ENCODE data around the gene PMIS2.
"Not testable (repeated sequence)": the region's sequence is repeated elsewhere in the genome, so short reads cannot be mapped to it uniquely, and the experiment has no call there.

PMIS2 gene

GRCh38 chr19:35595026-35595425 is 9.1 kb downstream of the PMIS2 start:
- not testable (repeated sequence) for FAIRE-seq

- no peak for FAIRE-seq
Observed at GRCh38 chr19:35595928-35596327, 10.0 kb downstream of the PMIS2 start.

GRCh38 chr19:35596366-35596999 is 10.5 kb downstream of the PMIS2 start:
- FAIRE-seq, result no peak

- FAIRE-seq, result no peak
Observed at GRCh38 chr19:35601971-35602370, 16.0 kb downstream of the PMIS2 start.

GRCh38 chr19:35604436-35604835 is 18.5 kb downstream of the PMIS2 start:
- not testable (repeated sequence) for FAIRE-seq

- FAIRE-seq, result not testable (repeated sequence)
Observed at GRCh38 chr19:35607170-35607569, 21.2 kb downstream of the PMIS2 start.

- no peak for FAIRE-seq
Observed at GRCh38 chr19:35607661-35608060, 21.7 kb downstream of the PMIS2 start.

- no peak for FAIRE-seq
Observed at GRCh38 chr19:35608251-35608650, 22.3 kb downstream of the PMIS2 start.

GRCh38 chr19:35609851-35610353 is 23.9 kb downstream of the PMIS2 start:
- no peak for FAIRE-seq

DNA sequence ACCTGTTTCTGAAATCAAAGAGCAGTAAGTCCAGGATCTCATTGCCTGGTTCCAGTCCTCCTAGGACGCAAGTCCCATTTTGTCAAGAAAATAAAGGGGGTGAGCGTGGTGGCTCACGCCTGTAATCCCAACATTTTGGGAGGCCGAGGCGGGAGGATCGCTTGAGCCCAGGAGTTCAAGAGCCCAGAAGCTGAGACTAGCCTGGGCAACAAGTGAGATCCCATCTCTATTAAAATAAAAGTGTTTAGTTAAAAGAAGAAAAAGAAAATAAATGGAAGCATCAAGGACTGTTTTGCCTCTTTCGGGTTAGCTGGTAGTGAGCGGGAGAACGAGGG is 26.2 kb downstream of the PMIS2 start:
- no peak for FAIRE-seq

DNA sequence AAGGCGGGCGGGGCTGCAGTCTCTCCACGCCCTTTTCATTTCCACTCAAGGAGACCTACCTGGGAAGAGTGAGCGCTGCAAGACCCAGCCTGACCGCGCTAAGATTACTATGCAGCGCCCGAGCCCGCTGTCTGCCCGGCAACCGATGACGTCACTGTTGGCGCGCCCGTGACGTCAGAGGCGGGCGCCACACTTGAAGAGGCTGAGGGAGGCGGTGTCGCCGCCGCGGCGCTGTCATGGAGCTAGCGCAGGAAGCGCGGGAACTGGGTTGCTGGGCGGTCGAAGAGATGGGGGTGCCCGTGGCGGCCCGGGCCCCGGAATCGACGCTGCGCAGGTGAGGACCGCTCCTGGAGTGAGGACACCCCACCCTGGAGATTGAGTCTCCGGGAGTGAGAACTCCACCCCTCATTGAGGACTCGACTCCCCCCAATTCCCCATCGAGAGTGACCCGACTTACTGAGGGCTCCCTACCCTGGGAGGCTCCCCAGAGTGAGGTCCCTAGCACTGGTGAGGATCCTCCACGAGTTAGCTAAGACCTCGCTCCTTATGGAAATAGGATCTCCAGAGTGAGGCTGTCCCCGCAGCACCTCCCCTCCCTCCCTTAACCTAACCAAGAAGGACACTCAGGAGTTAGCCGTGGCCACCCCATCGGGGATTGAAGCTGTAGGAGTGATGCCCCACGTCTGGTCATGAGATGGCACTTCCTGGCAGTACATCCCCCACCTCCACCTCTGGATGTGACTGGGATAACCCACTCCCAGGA is 26.8 kb downstream of the PMIS2 start, which contains the start of gene HAUS5:
Gene HAUS5, plus strand, starts transcription at position 177 of the 763 bp plus-strand sequence. Its CDS starts 60 bp downstream, at position 237.
- FAIRE-seq, result no peak

DNA sequence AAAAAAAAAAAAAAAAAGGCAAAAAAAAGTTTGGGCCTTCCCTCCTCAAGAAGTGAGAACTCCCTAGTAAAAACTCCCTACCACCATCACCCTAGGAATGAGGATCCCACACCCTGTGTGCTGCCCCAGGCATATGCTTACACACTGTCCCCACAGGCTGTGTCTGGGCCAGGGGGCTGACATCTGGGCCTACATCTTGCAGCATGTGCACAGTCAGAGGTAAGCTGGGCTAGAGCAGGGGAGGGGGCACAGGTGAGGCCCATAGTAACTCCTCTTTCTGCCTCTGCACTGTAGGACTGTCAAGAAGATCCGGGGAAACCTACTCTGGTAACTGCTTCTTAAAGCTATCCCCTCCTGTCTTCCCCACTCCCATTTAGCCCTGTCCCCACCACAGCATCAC is 27.6 kb downstream of the PMIS2 start:
- no peak for FAIRE-seq

- FAIRE-seq, result no peak
Observed at GRCh38 chr19:35615036-35615435, 29.1 kb downstream of the PMIS2 start.

DNA sequence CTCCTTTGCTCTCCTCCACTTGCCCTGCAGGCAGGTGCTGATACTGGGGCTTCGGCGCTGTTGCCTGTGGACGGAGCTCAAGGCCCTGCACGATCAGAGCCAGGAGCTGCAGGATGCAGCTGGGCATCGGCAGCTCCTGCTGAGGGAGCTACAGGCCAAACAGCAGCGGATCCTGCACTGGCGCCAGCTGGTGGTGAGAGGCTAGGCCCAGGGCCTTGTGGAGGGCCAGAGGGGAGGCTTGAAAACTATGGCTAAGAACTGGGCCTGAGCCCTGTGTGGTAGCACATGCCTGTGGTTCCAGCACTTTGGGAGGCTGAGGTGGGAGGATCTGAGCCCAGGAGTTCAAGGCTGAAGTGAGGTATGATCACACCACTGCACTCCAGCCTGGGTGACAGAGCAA is 32.9 kb downstream of the PMIS2 start:
- no peak for FAIRE-seq

GRCh38 chr19:35619290-35619923 is 33.4 kb downstream of the PMIS2 start:
- no peak for FAIRE-seq

- FAIRE-seq, result no peak
Observed at GRCh38 chr19:35620001-35620400, 34.0 kb downstream of the PMIS2 start.

- no peak for FAIRE-seq
Observed at GRCh38 chr19:35621708-35622107, 35.7 kb downstream of the PMIS2 start.

DNA sequence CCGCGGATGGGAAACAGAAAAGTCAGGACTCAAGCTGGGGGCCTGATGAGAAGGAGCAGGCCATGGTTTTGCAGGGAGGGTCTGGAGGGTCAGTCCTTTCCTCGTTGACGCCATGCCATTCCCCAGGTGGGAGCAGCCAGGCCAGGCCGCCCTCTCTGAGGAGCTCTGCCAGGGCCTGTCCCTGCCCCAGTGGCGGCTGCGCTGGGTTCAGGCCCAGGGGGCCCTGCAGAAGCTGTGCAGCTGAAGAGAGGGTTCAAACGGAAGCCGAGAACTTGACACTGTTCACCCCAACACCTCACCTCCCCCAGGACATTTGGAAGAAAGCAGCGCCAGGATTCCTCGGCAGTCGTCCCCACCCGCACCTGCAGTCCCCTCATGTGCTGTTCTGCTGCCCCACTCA is 36.8 kb downstream of the PMIS2 start:
- no peak for FAIRE-seq

DNA sequence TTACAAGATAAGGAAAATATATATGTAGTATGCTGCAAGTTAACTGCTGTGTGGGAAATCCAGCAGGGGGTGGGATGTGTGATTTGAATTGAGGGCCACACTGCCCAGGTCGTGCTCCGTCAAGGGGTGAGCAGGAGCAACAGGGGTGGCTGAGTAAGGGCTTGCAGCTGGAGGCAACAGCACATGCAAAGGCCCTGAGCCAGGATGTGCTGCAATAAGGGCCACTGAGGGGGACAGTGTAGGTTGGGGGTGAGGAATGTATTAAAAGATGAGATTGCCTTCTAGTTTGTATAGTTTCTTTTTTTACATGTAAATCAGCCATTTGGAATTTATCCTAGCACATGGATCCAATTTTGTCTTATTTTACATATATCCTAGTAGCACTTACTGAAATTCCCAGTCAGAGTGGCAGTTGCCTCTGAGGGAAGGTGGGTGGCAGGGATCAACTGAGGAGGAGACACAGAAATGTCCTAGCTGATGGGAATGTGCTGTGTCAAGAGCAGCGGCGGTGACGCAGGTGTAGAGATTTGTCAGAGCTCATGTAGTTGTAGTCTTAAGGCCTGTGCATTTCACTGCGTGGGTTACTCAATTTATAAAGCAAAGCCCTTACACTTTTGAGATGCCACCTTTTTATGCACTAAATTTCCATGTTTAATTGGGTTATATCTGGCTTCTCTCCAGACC is 37.5 kb downstream of the PMIS2 start:
- no peak for FAIRE-seq

GRCh38 chr19:35628264-35628564 is 42.2 kb downstream of the PMIS2 start:
- FAIRE-seq, result no peak

DNA sequence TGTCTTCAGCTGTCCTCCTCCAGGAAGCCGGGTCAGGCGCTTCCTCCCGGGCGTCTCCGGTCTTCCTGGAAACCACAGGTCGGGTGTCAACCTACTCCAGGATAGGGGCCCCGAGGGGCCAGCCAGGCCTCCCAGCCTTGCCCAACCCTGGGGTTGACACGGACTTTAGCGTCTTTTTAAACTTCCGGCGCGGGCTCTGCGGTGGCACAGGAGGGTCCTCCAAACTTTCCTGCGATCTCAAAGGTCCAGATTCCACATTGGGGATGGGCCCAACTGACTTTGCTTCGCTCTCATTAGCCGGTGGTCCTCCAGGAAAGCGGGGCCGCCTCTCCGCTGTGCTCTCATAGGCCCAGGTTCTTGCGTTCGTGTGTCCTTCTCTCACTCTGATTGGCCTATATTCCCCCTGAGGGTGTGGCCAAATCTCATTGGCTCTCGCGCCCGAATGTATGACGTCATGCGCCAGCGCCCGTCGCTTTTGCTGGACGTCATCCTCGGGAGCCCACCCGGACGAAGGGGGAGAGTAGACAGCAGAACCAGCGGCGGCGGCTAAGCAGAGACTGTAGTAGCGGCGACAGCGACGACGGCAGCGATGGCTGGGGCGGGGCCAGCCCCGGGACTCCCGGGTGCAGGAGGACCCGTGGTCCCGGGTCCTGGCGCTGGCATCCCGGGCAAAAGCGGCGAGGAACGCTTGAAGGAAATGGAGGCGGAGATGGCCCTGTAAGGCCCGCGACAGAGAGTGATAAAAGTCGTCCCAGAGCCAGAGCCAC is 42.8 kb downstream of the PMIS2 start, which contains the start of gene RBM42:
Gene RBM42, plus strand, starts transcription at position 472 of the 767 bp plus-strand sequence. Its CDS starts 118 bp downstream, at position 590.
- peak; percentile 95 for FAIRE-seq

- no peak for FAIRE-seq
Observed at GRCh38 chr19:35629332-35629633, 43.3 kb downstream of the PMIS2 start.
